Amygdala (tissue), 56 donors: ENCODE measurements around the gene KIAA1671.
"Not testable (repeated sequence)": the region's sequence is repeated elsewhere in the genome, so short reads cannot be mapped to it uniquely, and the experiment has no call there.

ENCODE experiments used
- DNase-seq, 56 donors: peaks; one replicate each; lab custom pipeline; 2025; lab: John Stamatoyannopoulos, UW

KIAA1671 gene

GRCh38 chr22:24951942-24952836, at the start of gene KIAA1671:
Gene KIAA1671 (plus strand): TSS chr22:24952716. CDS start chr22:25028000, 75,284 bp downstream.
- peak; percentile 16 to 86 (median 68) for DNase-seq

- no peak for DNase-seq
These were observed 46.6 kb upstream of the KIAA1671 start for GRCh38 chr22:24905909-24906308.

GRCh38 chr22:24907101-24907500, 45.4 kb upstream of the KIAA1671 start:
- DNase-seq, result not testable (repeated sequence)

- DNase-seq, result no peak
These were observed 32.5 kb upstream of the KIAA1671 start for GRCh38 chr22:24920029-24920428.

GRCh38 chr22:24925586-24926427, 26.7 kb upstream of the KIAA1671 start:
- no peak for DNase-seq

- no peak for DNase-seq
These were observed 26.1 kb upstream of the KIAA1671 start for GRCh38 chr22:24926428-24926725.

GRCh38 chr22:24926849-24927579, 25.5 kb upstream of the KIAA1671 start:
- no peak for DNase-seq

- no peak for DNase-seq
These were observed 24.2 kb upstream of the KIAA1671 start for GRCh38 chr22:24928322-24928721.

GRCh38 chr22:24930678-24931077, 21.8 kb upstream of the KIAA1671 start:
- DNase-seq, result no peak

- no peak for DNase-seq
These were observed 16.6 kb upstream of the KIAA1671 start for GRCh38 chr22:24935771-24936483.

GRCh38 chr22:24937114-24937513, 15.4 kb upstream of the KIAA1671 start:
- DNase-seq, result no peak

GRCh38 chr22:24938741-24939341, 13.7 kb upstream of the KIAA1671 start:
- peak in 1 of 56 donors; percentile 4 for DNase-seq

GRCh38 chr22:24942301-24942700, 10.2 kb upstream of the KIAA1671 start:
- no peak for DNase-seq

- DNase-seq, result no peak
These were observed 8.1 kb upstream of the KIAA1671 start for GRCh38 chr22:24944217-24944937.

GRCh38 chr22:24945430-24945829, 7.1 kb upstream of the KIAA1671 start:
- DNase-seq, result no peak

GRCh38 chr22:24947383-24947782, 5.1 kb upstream of the KIAA1671 start:
- no peak for DNase-seq

- DNase-seq, result no peak
These were observed 4.6 kb upstream of the KIAA1671 start for GRCh38 chr22:24947881-24948280.

GRCh38 chr22:24948356-24949202, 3.9 kb upstream of the KIAA1671 start:
- DNase-seq, result no peak
